ENCODE results near the gene SEMA4A.

Gene SEMA4A

GRCh38 chr1:156130578-156130942 lies 22.8 kb upstream of the SEMA4A start:
- Histone ChIP-seq H3K36me3 (no peaks in the 10 kb centered on the region), H3K9me3 (no peaks in the 10 kb centered on the region), H3K4me3 (ENCODE audit: low read depth in 1 of 2, low read length in 1 of 2) (no peak overlapping the region), H3K27me3 (peaks cover 56% of the 10 kb centered on the region), H3K27ac (no peak overlapping the region), H3K4me1 (ENCODE audit: control insufficient read depth in 1 of 2, insufficient read depth in 1 of 2, low read depth in 1 of 2, low read length in 1 of 2) (no peaks in the 10 kb centered on the region)
- no peak for TF ChIP-seq CTCF (IDR thresholded peaks at IDR 0.05)

DNA sequence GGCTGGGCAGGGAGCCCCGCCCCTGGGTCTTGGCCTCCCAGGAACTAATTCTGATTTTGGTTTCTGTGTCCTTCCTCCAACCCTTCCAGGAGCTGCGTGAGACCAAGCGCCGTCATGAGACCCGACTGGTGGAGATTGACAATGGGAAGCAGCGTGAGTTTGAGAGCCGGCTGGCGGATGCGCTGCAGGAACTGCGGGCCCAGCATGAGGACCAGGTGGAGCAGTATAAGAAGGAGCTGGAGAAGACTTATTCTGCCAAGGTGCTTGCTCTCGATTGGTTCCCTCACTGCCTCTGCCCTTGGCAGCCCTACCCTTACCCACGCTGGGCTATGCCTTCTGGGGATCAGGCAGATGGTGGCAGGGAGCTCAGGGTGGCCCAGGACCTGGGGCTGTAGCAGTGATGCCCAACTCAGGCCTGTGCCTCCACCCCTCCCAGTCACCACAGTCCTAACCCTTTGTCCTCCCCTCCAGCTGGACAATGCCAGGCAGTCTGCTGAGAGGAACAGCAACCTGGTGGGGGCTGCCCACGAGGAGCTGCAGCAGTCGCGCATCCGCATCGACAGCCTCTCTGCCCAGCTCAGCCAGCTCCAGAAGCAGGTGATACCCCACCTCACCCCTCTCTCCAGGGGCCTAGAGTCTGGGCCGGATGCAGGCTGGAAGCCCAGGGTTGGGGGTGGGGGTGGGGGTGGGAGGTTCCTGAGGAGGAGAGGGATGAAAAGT lies 18.5 kb upstream of the SEMA4A start:
- TF ChIP-seq CTCF (IDR thresholded peaks at IDR 0.05) = no peak
- Histone ChIP-seq H3K9me3 (no peaks in the 10 kb centered on the region), H3K4me1 (ENCODE audit: control insufficient read depth in 1 of 2, insufficient read depth in 1 of 2, low read depth in 1 of 2, low read length in 1 of 2) (no peaks in the 10 kb centered on the region), H3K4me3 (ENCODE audit: low read depth in 1 of 2, low read length in 1 of 2) (no peak overlapping the region), H3K27ac (no peak overlapping the region), H3K36me3 (no peaks in the 10 kb centered on the region), H3K27me3 (peaks cover 40% of the 10 kb centered on the region)

DNA sequence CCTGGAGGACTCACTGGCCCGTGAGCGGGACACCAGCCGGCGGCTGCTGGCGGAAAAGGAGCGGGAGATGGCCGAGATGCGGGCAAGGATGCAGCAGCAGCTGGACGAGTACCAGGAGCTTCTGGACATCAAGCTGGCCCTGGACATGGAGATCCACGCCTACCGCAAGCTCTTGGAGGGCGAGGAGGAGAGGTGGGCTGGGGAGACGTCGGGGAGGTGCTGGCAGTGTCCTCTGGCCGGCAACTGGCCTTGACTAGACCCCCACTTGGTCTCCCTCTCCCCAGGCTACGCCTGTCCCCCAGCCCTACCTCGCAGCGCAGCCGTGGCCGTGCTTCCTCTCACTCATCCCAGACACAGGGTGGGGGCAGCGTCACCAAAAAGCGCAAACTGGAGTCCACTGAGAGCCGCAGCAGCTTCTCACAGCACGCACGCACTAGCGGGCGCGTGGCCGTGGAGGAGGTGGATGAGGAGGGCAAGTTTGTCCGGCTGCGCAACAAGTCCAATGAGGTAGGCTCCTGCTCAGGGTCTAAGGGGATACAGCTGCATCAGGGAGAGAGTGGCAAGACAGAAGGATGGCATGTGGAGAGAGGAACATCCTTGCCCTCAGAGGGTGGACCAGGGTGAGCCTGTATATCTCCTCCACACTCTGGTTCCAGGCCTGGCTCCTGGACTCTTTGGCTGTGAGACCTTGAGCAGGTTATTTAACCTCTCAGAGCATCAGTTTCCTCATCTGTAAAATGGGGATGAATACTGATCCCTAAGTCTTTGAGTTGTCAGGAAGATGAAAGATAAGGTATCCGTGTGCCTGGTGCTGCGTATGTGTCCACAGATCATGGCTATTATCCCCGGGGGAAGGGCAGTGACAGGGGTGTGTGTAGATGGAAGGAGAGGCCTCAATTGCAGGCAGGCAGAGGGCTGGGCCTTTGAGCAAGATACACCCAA lies 17.2 kb upstream of the SEMA4A start:
- H3K4me3 ChIP-seq (ENCODE audit: low read depth in 1 of 2, low read length in 1 of 2) = no peak overlapping the region
- H3K36me3 ChIP-seq = no peaks in the 10 kb centered on the region
- no peaks in the 10 kb centered on the region for H3K4me1 ChIP-seq (ENCODE audit: control insufficient read depth in 1 of 2, insufficient read depth in 1 of 2, low read depth in 1 of 2, low read length in 1 of 2)
- no peak overlapping the region for H3K27ac ChIP-seq
- TF ChIP-seq CTCF (IDR thresholded peaks at IDR 0.05) = no peak
- H3K27me3 ChIP-seq = peaks cover 37% of the 10 kb centered on the region
- no peaks in the 10 kb centered on the region for H3K9me3 ChIP-seq

- H3K4me3 ChIP-seq (ENCODE audit: low read depth in 1 of 2, low read length in 1 of 2) = no peak overlapping the region
- peaks cover 37% of the 10 kb centered on the region for H3K27me3 ChIP-seq
- H3K36me3 ChIP-seq = no peaks in the 10 kb centered on the region
- H3K9me3 ChIP-seq = no peaks in the 10 kb centered on the region
- no peak overlapping the region for H3K27ac ChIP-seq
- TF ChIP-seq CTCF (IDR thresholded peaks at IDR 0.05) = no peak
- no peaks in the 10 kb centered on the region for H3K4me1 ChIP-seq (ENCODE audit: control insufficient read depth in 1 of 2, insufficient read depth in 1 of 2, low read depth in 1 of 2, low read length in 1 of 2)
These were observed 16.4 kb upstream of the SEMA4A start for GRCh38 chr1:156136970-156137483.

- no peaks in the 10 kb centered on the region for H3K9me3 ChIP-seq
These were observed 14.9 kb upstream of the SEMA4A start for GRCh38 chr1:156138458-156138867.

More at GRCh38 chr1:156138458-156138867, 14.9 kb upstream of the SEMA4A start:
- no peak overlapping the region for H3K27ac ChIP-seq
- H3K36me3 ChIP-seq = no peaks in the 10 kb centered on the region
- H3K4me1 ChIP-seq (ENCODE audit: control insufficient read depth in 1 of 2, insufficient read depth in 1 of 2, low read depth in 1 of 2, low read length in 1 of 2) = no peaks in the 10 kb centered on the region
- H3K4me3 ChIP-seq (ENCODE audit: low read depth in 1 of 2, low read length in 1 of 2) = no peak overlapping the region
- no peak for TF ChIP-seq CTCF (IDR thresholded peaks at IDR 0.05)
- H3K27me3 ChIP-seq = peaks cover 37% of the 10 kb centered on the region
